Neutrophil (primary cell): ENCODE data around the gene CHCHD4.
"Not testable (repeated sequence)": the region's sequence is repeated elsewhere in the genome, so short reads cannot be mapped to it uniquely, and the experiment has no call there.

Experiments
- H3K27ac ChIP-seq: fragments of 200-600 bp; sonication (generic); 2 replicates; pipeline ENCODE4 v1.5.1; 2016; ENCODE audit warnings: mild to moderate bottlenecking, moderate library complexity
- H3K27me3 ChIP-seq: fragments of 200-600 bp; sonication (generic); 2 replicates; pipeline ENCODE4 v1.6.0; 2016; ENCODE audit warnings: mild to moderate bottlenecking
- H3K36me3 ChIP-seq: fragments of 200-600 bp; sonication (generic); 2 replicates; pipeline ENCODE4 v1.5.1; 2017
- H3K4me1 ChIP-seq, 2 experiments: fragments of 200-600 bp in 1 of 2; sonication (generic) in 1 of 2; 1 replicate in 1 of 2; 2 replicates in 1 of 2; pipeline versions ENCODE4 v1.5.1 to v1.6.1; 2013 to 2016; ENCODE audit warnings: low read depth in 1 of 2, low read length in 1 of 2, mild to moderate bottlenecking in 1 of 2, moderate library complexity in 1 of 2; ENCODE audit not compliant: control insufficient read depth in 1 of 2, insufficient read depth in 1 of 2
- H3K4me3 ChIP-seq, 2 experiments: fragments of 200-600 bp in 1 of 2; sonication (generic) in 1 of 2; 1 replicate in 1 of 2; 2 replicates in 1 of 2; pipeline ENCODE4 v1.5.1; 2013 to 2016; ENCODE audit warnings: low read depth in 1 of 2, low read length in 1 of 2, mild to moderate bottlenecking in 1 of 2, moderate library complexity in 1 of 2
- H3K9me3 ChIP-seq: fragments of 200-600 bp; sonication (generic); 2 replicates; pipeline ENCODE4 v1.5.1; 2016
- CTCF ChIP-seq: fragments of 200-600 bp; sonication (generic); IDR thresholded peaks from 2 replicates; pipeline ENCODE4 v1.5.1; 2016; ENCODE audit warnings: antibody characterized with exemption

The CHCHD4 gene

GRCh38 chr3:14097616-14098391 lies 26.9 kb downstream of the CHCHD4 start:
- no peak for TF ChIP-seq CTCF
- Histone ChIP-seq H3K4me3 (no peak overlapping the region), H3K4me1 (no peaks in the 10 kb centered on the region), H3K9me3 (no peaks in the 10 kb centered on the region), H3K27ac (no peak overlapping the region), H3K36me3 (no peaks in the 10 kb centered on the region), H3K27me3 (peaks cover 44% of the 10 kb centered on the region)

- no peaks in the 10 kb centered on the region for H3K4me1 ChIP-seq
- H3K4me3 ChIP-seq, result no peak overlapping the region
- H3K27ac ChIP-seq, result no peak overlapping the region
- no peak for TF ChIP-seq CTCF
- H3K27me3 ChIP-seq, result peaks cover 43% of the 10 kb centered on the region
- no peaks in the 10 kb centered on the region for H3K36me3 ChIP-seq
- H3K9me3 ChIP-seq, result no peaks in the 10 kb centered on the region
These were observed 27.9 kb downstream of the CHCHD4 start for GRCh38 chr3:14096742-14097141.

- Histone ChIP-seq H3K4me3 (no peak overlapping the region), H3K9me3 (no peaks in the 10 kb centered on the region), H3K27ac (no peak overlapping the region), H3K4me1 (no peaks in the 10 kb centered on the region), H3K27me3 (peaks cover 43% of the 10 kb centered on the region), H3K36me3 (no peaks in the 10 kb centered on the region)
- TF ChIP-seq CTCF, result no peak
These were observed 30.8 kb downstream of the CHCHD4 start for GRCh38 chr3:14093831-14094230.

GRCh38 chr3:14092464-14092863 lies 32.2 kb downstream of the CHCHD4 start:
- Histone ChIP-seq H3K4me3 (no peak overlapping the region), H3K36me3 (no peaks in the 10 kb centered on the region), H3K9me3 (no peaks in the 10 kb centered on the region), H3K27ac (no peak overlapping the region), H3K27me3 (peaks cover 43% of the 10 kb centered on the region), H3K4me1 (no peaks in the 10 kb centered on the region)
- no peak for TF ChIP-seq CTCF

- H3K9me3 ChIP-seq, H3K4me3 ChIP-seq, H3K4me1 ChIP-seq, H3K27ac ChIP-seq, H3K36me3 ChIP-seq: not testable (repeated sequence)
- peaks cover 43% of the 10 kb centered on the region for H3K27me3 ChIP-seq
These were observed 32.7 kb downstream of the CHCHD4 start for GRCh38 chr3:14091959-14092358.

- H3K27me3 ChIP-seq, result peaks cover 11% of the 10 kb centered on the region
- not testable (repeated sequence) for H3K4me1 ChIP-seq, H3K4me3 ChIP-seq, H3K27ac ChIP-seq, H3K9me3 ChIP-seq, H3K36me3 ChIP-seq
These were observed 37.2 kb downstream of the CHCHD4 start for GRCh38 chr3:14087461-14087860.
